ENCODE data around the gene NUP160.
"Not testable (repeated sequence)": the region's sequence is repeated elsewhere in the genome, so short reads cannot be mapped to it uniquely, and the experiment has no call there.

Gene NUP160

DNA sequence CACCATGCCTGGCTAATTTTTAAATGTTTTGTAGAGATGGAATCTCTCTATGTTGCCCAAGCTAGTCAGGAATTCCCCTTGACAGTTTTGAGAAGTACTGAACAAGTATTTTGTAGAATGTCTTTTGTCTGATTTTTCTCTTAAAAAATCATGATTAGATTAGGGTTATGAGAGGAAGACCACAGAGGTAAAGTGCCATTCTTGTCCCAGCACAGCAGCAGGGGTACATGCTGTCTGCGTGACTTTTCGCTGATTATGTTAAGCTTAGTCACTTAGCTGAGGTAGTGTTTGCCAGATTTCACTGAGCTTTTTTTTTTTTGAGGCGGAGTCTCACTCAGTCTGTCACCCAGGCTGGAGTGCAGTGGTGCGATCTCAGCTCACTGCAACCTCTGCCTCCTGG lies 13.6 kb upstream of the NUP160 start:
- no peak for DNase-seq (ENCODE audit: low spot score)

DNA sequence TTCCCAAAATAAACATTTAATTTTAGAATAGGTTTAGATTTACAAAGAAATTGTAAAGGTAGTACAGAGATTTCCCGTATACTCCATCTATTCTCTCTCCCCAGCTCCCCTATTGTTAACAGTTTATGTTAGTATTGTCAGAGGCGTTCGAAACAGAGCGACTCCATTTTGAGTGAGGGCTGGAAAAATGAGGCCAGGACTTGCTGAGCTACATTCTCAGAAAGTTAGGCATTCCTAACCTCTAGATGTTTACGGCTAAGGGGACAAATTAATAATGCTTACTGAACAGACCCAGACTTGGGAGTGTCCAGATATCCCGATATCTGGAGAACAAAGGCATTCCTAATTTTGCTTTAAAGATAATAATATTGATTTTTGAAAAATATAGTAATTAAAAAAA lies 12.4 kb upstream of the NUP160 start:
- DNase-seq (ENCODE audit: low spot score): no peak

DNA sequence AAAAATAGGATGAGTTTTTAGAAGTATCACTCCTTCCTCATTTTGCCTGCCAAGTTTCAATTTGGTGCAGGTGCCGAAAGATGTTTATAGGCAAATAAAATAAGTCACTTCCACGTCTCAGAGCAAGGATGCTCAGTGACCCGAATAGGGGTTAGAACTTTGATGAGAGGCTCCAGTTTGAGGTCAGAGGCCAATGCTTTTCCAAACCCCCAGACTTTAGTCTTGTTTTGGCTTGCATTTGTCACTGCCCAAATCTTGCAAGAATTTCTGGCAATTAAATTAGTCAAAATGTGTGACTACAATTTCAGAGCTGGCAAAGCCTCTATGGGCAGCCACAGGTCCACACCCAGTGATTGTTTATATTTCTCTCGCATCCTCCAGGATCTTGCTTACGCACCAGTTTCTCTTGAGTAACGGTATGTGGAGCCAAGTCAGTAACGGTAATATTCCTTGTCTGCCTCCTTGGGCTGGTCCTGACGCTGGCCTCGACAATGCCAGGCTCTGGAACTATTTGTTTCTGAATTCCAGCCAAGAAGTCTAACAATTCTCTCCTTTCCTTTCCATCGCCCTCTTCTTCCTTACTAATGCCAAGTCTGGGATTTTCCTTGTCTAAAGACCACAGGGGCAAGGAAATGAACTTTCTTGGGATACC lies 9.9 kb upstream of the NUP160 start:
- no peak for DNase-seq (ENCODE audit: low spot score)

DNA sequence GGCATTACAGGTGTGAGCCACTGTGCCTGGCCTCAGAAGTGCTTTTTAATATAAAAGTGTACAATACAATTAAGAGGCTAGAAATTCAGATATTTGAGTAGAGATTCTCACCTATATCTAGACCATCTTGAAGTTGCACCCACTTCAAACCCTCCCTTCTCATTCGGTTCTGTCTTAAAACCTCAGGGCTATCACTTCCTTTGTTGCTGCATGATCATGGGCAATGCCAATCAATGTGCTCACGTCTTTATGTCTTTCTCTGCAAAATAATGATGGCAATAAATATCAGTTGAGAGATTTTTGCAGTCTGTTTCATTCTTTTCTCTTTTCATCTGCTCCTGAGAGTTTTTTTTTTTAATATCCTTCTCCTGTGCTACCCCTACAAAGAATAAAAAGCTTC lies 9.3 kb upstream of the NUP160 start:
- no peak for DNase-seq (ENCODE audit: low spot score)

DNA sequence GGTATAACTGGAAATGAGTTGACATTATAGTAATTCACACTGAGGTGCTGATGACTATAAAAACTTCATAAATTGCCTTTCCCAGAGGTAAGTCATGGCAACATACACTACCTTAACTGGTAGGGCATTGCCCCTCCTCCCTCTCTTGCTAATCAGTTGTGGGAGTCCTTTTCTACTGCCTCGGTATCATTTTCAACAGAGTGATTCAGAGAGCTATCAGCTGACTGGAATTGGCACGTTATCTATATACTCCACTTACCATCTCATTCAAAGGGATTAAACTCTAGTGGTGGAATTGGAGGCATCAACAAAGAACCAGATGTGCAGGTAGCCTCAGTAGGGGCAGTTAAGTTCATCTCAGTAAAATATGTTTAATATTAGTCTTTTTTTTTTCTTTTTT lies 8.0 kb upstream of the NUP160 start:
- DNase-seq (ENCODE audit: low spot score): no peak

DNA sequence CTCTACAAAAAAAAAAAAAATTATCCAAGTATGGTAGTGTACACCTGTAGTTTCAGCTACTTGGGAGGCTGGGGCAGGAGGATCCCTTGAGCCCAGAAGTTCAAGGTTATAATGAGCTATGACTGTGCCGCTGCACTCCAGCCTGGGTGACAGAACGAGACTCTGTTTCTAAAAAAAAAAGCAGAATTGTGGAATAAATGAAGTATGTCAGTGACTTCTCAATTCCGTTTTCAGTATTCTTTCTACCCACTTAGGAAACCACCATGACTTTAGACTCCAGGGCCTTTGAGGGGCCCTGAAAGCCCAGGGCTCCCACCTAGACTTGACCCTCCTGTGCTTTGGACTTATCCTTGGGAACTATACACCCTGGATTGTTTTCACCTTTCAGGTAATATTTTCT lies 6.5 kb upstream of the NUP160 start:
- no peak for DNase-seq (ENCODE audit: low spot score)

DNA sequence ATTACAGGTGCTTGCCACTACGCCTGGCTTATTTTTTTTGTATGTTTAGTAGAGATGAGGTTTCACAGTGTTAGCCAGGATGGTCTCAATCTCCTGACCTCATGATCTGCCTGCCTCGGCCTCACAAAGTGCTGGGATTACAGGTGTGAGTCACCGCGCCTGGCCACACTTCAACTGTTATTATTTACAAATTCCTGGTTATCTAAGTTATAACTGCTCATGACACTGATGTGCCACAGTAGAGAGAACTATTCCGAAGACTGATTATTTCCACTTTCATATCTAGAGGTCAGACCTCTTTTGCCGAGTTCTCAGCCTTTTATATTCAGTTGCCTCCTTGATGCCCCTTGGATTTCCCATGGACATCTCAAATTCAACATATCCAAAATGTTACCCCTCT lies 3.9 kb upstream of the NUP160 start:
- DNase-seq (ENCODE audit: low spot score): no peak

DNA sequence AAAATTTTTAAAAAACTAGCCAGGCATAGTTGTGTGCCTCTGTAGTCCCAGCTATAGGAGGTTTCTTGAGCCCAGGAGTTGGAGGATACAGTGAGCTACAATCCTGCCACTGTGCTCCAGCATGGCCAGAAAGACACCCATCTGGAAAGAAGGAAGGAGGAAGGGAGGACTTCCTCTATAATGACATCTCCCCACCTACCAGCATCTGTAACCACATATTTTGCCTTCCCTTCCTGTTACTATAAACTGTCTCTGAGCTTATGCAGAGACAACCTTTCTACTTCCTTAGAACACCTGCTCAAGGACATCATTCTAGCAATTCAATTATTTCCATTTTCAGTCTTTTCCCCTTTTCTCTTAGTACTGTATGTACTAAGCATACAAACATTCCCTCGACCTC lies 2.2 kb upstream of the NUP160 start:
- no peak for DNase-seq (ENCODE audit: low spot score)

DNA sequence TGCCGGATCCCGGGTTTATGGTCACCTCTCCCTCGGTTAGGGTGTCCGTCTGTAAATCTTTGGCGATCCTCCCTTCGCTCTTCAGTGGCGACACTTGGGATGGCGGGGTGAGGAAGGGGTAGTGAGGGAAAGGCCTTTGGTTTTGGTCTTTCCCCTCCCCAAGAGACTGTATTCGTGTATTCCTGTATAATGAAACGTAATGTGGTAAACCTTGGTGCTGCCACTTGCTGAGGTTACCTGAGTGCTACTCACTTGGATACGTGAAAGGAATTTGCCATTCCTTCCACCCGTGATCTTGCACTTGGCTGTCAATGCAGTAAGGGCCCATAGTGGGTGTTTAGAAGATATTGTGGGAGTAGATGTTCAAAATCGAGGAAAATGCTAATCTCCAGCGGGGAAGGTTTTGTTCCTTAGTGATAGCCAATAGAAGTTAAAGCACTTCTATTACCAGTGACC lies 578 bp upstream of the NUP160 start:
- DNase-seq (ENCODE audit: low spot score): no peak

DNA sequence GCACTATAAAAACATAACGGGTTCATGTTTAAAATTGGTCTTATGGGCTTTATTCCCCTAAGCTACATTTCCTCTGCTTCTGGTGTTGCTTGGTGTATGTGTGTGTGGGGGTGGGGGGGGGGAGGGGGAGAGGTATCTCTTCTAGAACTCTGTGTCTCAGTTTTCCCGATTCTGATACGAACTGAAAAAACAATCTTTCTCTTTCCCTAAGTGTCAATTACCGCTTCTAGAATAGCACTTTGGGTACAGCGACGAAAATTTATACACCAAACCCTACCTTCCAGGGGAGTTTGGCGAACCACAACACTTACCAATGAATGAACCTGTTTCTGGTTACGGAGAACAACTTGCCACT lies 636 bp downstream of the NUP160 start:
- DNase-seq (ENCODE audit: low spot score): no peak

DNA sequence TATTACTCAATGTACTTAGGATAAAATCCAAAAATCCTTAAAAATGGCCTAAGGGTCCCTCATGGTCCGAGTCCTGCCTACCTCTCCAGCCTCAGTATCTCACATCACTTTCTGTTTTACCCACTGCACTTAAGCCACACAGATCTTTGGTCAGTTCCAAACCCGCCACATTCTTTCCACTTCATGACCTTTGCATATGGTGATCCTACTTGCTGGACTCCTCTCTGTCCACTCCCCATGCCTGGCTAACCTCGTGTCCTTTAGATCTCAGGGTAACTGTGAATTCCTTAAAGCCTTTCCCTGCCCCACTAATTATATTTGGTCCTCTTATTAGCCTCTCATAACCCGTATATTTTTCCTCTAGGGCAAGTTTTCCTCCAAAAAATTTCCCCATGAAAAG lies 1.2 kb downstream of the NUP160 start:
- no peak for DNase-seq (ENCODE audit: low spot score)

DNA sequence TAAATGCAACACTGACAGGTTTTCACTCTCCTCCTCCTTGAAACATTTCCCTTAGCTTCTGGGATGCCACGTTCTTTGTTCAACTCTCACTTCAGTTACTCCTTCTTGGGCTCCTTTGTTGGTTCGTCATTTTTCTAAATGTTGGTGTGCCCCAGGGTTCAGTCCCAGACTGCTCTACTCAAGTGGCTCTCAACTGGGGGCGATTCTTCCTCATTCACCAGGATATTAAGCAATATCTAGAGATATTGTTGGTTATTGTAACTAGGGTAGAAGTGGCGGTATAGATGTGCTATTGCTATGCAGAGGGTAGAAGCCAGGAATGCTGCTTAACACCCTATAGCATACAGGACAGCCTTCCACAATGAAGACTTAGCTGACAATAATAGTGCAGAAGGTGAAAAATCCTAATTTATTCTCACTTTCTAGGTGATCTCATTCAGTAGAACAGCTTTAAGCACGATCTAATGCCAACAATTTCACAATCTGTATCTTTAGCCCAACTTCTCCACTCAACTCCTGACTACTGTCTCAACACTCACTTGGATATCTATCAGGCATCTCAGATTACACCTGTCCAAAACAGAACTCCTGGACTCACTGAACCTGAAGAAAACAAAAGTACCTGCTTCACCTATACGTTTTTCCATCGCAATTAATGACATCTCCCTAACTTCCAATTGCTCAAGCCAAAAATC lies 4.6 kb downstream of the NUP160 start:
- no peak for DNase-seq (ENCODE audit: low spot score)

DNA sequence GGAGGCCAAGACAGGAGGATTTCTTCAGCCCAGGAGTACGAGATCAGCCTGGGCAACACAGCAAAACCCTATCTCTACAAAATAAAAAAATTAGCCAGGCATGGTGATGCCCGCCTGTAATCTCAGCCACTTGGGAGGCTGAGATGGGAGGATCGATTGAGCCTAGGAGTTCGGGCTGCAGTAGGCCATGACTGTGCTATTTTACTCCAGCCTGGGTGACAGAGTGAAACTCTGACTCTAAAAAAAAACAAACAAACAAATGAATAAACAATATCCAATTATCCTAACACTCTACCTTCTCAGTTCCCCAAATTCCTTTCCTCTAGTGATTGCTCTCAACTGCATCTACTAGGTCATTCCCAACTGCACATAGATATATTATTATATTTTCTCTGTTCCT lies 5.4 kb downstream of the NUP160 start:
- DNase-seq (ENCODE audit: low spot score): no peak

DNA sequence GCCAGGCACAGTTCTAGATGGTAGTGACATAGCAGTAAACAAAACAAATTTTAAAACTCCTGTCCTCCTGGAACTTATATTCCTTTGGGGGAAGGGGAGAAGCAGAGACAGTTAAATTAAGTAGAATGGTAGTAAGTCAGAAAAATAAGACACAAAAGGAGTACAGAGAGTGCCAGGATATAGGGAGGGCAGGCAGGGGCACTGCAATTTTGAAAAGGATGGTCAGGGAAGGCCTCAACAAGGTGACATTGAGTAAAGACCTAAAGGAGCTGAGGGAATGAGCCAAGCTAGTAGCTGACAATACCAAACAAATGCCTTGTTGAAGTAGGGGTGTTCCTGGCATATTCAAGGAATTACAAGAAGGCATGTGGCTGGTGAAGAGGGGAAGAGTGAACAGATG lies 10.2 kb downstream of the NUP160 start:
- no peak for DNase-seq (ENCODE audit: low spot score)

DNA sequence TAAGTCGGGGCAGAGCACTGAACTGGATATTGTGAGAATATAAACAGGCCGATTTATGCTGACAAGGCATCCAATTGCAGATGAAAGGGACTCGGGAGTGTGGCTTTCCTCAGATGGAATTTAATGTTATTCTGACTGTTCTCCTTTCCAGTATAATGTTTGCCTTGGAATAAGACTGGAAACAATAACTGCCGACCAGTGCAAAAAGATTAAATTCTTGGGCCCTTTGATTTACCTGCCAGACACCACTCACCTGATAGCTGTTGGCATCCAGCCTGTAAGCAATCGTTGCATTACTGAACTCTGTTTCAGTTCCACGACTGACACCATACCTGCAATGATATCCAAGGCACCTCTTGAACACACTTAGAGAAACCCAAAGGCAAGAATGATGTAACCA lies 10.9 kb downstream of the NUP160 start:
- DNase-seq (ENCODE audit: low spot score): no peak

DNA sequence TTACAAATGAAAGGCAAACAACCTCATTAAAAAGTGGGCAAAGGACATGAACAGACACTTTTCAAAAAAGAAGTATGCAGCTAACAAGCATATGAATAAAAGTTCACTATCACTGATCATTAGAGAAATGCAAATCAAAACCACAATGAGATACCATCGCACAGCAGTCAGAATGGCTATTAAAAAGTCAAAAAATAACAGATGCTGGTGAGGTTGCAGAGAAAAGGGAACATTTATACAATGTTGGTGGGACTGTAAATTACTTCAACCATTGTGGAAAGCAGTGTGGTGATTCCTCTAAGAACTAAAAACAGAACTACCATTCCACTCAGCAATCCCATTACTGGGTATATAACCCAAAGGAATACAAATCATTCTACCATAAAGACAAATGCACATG lies 18.1 kb downstream of the NUP160 start:
- DNase-seq (ENCODE audit: low spot score): not testable (repeated sequence)

DNA sequence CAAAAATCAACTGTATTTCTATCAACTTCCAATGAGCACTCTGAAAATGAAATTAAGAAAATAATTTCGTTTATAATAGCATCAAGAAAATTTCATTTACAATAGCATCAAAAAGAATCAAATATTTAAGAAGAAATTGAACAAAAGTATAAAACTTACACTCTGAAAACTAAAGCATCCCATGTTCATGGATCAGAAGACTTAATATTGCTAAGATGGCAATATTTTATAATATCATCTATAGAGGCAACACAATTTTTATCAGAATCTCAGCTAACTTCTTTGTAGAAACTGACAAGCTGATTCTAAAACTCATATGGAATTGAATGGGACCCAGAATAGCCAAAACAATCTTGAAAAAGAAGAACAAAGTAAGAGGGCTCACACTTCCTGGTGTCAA lies 19.9 kb downstream of the NUP160 start:
- DNase-seq (ENCODE audit: low spot score): no peak

DNA sequence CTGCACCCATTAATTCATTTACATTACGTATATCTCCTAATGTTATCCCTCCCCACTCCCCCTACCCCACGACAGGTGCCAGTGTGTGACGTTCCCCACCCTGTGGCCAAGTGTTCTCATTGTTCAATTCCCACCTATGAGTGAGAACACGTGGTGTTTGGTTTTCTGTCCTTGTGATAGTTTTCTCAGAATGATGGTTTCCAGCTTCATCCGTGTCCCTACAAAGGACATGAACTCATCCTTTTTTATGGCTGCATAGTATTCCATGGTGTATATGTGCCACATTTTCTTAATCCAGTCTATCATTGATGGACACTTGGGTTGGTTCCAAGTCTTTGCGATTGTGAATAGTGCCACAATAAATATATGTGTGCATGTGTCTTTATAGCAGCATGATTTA lies 25.5 kb downstream of the NUP160 start:
- not testable (repeated sequence) for DNase-seq (ENCODE audit: low spot score)

DNA sequence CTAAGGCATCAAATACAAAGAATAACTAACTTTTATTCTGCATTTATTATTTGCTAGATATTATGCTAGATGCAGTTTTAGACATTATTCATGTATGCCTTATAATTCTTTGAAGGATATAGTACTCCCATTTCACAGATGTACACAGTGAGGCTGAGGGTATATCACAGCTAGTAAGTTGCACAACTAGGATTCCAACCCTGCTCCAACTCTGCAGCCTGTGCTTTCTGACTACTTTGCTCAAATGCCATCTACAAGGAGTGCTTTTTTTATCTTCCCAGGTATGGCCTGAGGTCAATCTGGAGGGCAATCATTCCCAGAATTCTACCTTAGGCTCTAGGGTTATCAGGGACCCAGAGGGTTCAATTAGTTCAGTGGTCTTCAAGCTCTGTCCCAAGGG lies 28.4 kb downstream of the NUP160 start:
- DNase-seq (ENCODE audit: low spot score): no peak

DNA sequence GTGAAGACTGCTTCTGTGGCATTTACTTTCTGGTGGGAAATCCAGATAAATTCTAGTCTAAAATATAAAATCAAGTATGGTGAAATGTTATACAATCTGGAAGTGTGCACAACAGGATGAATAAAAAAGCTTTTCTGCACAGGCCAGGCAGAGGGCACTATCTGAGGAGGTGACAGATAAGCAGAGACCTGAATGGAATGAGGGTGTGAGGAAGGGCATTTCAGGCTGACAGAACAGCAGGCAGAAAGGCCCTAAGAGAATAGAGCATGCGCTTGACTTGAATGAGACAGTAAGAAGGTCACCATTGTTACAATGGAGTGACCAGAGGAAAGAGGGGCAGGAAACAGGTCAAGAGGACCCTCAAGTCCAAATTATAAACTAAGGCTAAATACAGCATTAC lies 47.4 kb downstream of the NUP160 start:
- no peak for DNase-seq (ENCODE audit: low spot score)

DNA sequence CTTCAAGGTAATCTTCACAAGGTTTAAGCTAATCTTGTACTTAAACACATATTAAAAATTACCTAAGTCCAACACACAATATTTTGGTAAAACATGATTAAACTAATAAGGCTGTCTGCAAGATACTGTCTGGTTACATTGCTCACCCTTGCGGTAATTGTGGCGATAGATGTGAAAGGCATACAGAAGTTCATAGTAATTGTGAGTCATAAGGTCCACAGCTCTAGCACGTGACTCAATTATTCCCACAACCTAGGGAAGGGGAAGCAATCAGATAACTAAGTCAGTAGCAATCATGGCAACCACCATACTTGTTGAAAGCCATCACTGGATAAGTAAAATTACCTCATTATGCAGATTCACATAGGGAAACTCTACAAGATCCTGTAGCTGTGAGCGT lies 50.5 kb downstream of the NUP160 start:
- DNase-seq (ENCODE audit: low spot score): no peak

DNA sequence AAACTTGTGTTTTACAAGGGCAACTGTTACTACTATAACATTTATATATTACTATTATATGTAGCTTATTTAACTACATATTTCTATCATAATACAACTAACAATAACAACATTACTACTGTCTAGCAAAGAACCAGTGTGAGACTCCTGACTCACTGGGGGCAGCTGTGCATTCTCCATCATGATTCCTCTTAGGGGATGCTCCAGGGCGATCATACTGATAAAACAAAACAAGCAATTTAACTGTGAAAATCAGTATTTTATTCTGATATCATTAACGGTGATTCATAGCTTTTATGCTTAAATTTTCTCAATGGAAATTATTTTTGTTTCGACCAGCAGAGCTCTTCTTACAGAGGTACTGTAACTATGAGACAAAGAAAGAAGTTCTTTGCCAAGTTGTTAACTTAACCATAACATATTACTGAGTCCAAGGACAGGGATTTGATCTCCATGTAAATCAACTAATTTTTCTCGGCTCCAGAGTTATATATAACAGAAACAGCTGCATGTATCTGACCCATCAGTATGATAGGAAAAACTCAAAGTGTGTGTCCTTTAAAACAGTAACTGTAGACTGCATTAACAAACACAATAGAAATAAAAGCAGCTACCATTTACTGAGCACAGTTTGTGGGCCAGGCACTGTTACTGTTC lies 56.2 kb downstream of the NUP160 start:
- no peak for DNase-seq (ENCODE audit: low spot score)

DNA sequence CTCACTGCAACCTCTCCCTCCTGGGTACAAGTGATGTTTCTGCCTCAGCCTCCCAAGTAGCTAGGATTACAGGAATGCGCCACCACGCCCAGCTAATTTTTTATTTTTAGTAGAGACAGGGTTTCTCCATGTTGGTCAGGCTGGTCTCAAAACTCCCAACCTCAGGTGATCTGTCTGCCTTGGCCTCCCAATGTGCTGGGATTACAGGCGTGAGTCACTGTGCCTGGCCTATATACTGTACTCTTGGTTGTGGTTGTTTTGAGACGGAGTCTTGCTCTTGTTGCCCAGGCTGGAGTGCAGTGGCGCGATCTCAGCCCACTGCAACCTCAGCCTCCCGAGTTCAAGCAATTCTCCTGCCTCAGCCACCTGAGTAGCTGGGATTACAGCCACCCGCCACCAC lies 58.1 kb downstream of the NUP160 start:
- DNase-seq (ENCODE audit: low spot score): not testable (repeated sequence)

DNA sequence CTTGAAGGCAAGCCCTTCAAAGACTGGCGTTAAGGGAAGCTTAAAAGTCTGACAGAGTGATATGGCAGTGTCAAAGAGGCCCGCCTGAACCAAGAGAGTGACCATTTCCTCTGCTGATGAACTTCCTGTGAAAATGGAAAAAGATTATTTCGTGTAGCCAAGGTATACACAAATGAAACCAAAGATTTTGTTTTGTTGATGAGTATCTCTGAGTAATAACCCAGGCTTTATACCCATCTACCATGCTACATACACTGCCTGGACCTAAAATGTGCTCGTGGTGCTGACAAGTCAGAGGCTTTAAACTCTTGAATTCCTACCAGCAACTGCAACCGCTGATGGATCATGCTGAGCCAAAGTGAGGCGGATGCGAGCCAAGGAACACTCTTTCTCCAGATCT lies 60.0 kb downstream of the NUP160 start:
- DNase-seq (ENCODE audit: low spot score): no peak
